WERI-Rb-1 (cell line): ENCODE data around the gene RPRD1A.

ENCODE experiments used
- DNase-seq: peaks from one replicate; pipeline ENCODE4 v3.0.0-alpha.2; 2020
- H3K27ac ChIP-seq: fragments of 250-450 bp; sonication (Bioruptor Pico); 2 replicates; pipeline ENCODE4 v1.5.1; 2020; ENCODE audit warnings: mild to moderate bottlenecking, moderate library complexity
- H3K27me3 ChIP-seq: fragments of 250-450 bp; sonication (Bioruptor Pico); 2 replicates; pipeline ENCODE4 v1.5.1; 2021; ENCODE audit warnings: mild to moderate bottlenecking, low read depth, moderate library complexity; ENCODE audit not compliant: insufficient read depth, severe bottlenecking
- H3K36me3 ChIP-seq: fragments of 250-450 bp; sonication (Bioruptor Pico); 2 replicates; pipeline ENCODE4 v1.5.1; 2020; ENCODE audit warnings: mild to moderate bottlenecking, moderate library complexity
- H3K4me3 ChIP-seq: 2 replicates; pipeline ENCODE4 v1.5.1; 2011; ENCODE audit warnings: low read depth, mild to moderate bottlenecking, control low read depth, low read length
- H3K9me3 ChIP-seq: fragments of 250-450 bp; sonication (Bioruptor Pico); 2 replicates; pipeline ENCODE4 v1.5.1; 2021; ENCODE audit warnings: mild to moderate bottlenecking, moderate library complexity; ENCODE audit not compliant: severe bottlenecking
- CTCF ChIP-seq: IDR thresholded peaks from 2 replicates; pipeline ENCODE4 v1.5.1; 2011; ENCODE audit warnings: low read depth, mild to moderate bottlenecking, control low read depth, inconsistent platforms, low read length

Gene RPRD1A

GRCh38 chr18:36020174-36020711, 47.1 kb downstream of the RPRD1A start:
- H3K36me3 ChIP-seq: peaks cover 8% of the 10 kb centered on the region
- H3K4me3 ChIP-seq: no peak overlapping the region

GRCh38 chr18:36017232-36017631, 50.1 kb downstream of the RPRD1A start:
- no peak for TF ChIP-seq CTCF
- H3K4me3 ChIP-seq: no peak overlapping the region
- no peaks in the 10 kb centered on the region for H3K9me3 ChIP-seq
- peak; percentile 17 for DNase-seq
- H3K27me3 ChIP-seq: no peaks in the 10 kb centered on the region
- no peaks in the 10 kb centered on the region for H3K36me3 ChIP-seq
- 0 out of 2 replicates have a peak overlapping the region, but pooled peaks have one; percentile 17 for H3K27ac ChIP-seq

More at GRCh38 chr18:36020174-36020711, 47.1 kb downstream of the RPRD1A start:
- Histone ChIP-seq H3K27ac (no peak overlapping the region), H3K27me3 (no peaks in the 10 kb centered on the region), H3K9me3 (no peaks in the 10 kb centered on the region)
- TF ChIP-seq CTCF: no peak
- DNase-seq: no peak

GRCh38 chr18:36015629-36016028, 51.7 kb downstream of the RPRD1A start:
- H3K4me3 ChIP-seq: no peak overlapping the region
- no peaks in the 10 kb centered on the region for H3K36me3 ChIP-seq
- H3K27me3 ChIP-seq: no peaks in the 10 kb centered on the region
- TF ChIP-seq CTCF: no peak
- no peaks in the 10 kb centered on the region for H3K9me3 ChIP-seq
- no peak overlapping the region for H3K27ac ChIP-seq
- no peak for DNase-seq

GRCh38 chr18:36012891-36013290, 54.5 kb downstream of the RPRD1A start:
- DNase-seq: no peak
- H3K4me3 ChIP-seq: no peak overlapping the region
- H3K36me3 ChIP-seq: no peaks in the 10 kb centered on the region
- no peak for TF ChIP-seq CTCF
- H3K27ac ChIP-seq: no peak overlapping the region
- no peaks in the 10 kb centered on the region for H3K27me3 ChIP-seq
- H3K9me3 ChIP-seq: no peaks in the 10 kb centered on the region

GRCh38 chr18:36009214-36009613, 58.1 kb downstream of the RPRD1A start:
- no peaks in the 10 kb centered on the region for H3K36me3 ChIP-seq
- no peak overlapping the region for H3K27ac ChIP-seq
- H3K27me3 ChIP-seq: no peaks in the 10 kb centered on the region
- no peak for DNase-seq
- TF ChIP-seq CTCF: no peak
- H3K9me3 ChIP-seq: no peaks in the 10 kb centered on the region
- H3K4me3 ChIP-seq: no peak overlapping the region

- DNase-seq: no peak
- Histone ChIP-seq H3K36me3 (no peaks in the 10 kb centered on the region), H3K4me3 (no peak overlapping the region), H3K9me3 (no peaks in the 10 kb centered on the region), H3K27ac (no peak overlapping the region), H3K27me3 (no peaks in the 10 kb centered on the region)
- no peak for TF ChIP-seq CTCF
Measured at GRCh38 chr18:36006997-36007396, 60.4 kb downstream of the RPRD1A start.
